MM.1S (cell line): ENCODE data around the gene PPP3R1.
A peak's percentile ranks its signal among the peaks of the same experiment; 100 is the strongest.

Experiments used
- DNase-seq: peaks from one replicate; pipeline ENCODE4 v3.0.0-alpha.2; 2015
- H2AFZ ChIP-seq: fragments of 300-600 bp; sonication (generic); 2 replicates; pipeline ENCODE4 v1.6.0; 2016; ENCODE audit warnings: antibody characterized with exemption, low read length
- H3F3A ChIP-seq: fragments of 300-600 bp; sonication (generic); 2 replicates; pipeline ENCODE4 v1.6.1; 2016; ENCODE audit warnings: mild to moderate bottlenecking, antibody characterized with exemption, low read length, moderate library complexity, mixed read lengths; ENCODE audit not compliant: insufficient read depth
- H3K27ac ChIP-seq: fragments of 300-600 bp; sonication (generic); 2 replicates; pipeline ENCODE4 v1.5.1; 2016; ENCODE audit warnings: mild to moderate bottlenecking, low read length
- H3K27me3 ChIP-seq: fragments of 300-600 bp; sonication (generic); replicated peaks from 2 replicates; pipeline ENCODE4 v1.6.0; 2016; ENCODE audit warnings: low read length; ENCODE audit not compliant: insufficient read depth
- H3K36me3 ChIP-seq: fragments of 300-600 bp; sonication (generic); replicated peaks from 2 replicates; pipeline ENCODE4 v1.6.1; 2016; ENCODE audit warnings: mild to moderate bottlenecking, low read length, mixed read lengths; ENCODE audit not compliant: insufficient read depth
- H3K4me1 ChIP-seq: fragments of 300-600 bp; sonication (generic); 2 replicates; pipeline ENCODE4 v1.6.1; 2016; ENCODE audit warnings: low read length, mixed read lengths
- H3K4me2 ChIP-seq: fragments of 300-600 bp; sonication (generic); 2 replicates; pipeline ENCODE4 v1.6.0; 2016; ENCODE audit warnings: low read depth, low read length
- H3K4me3 ChIP-seq: fragments of 300-600 bp; sonication (generic); 2 replicates; pipeline ENCODE4 v1.5.1; 2016; ENCODE audit warnings: low read length, mixed read lengths
- H3K79me2 ChIP-seq: fragments of 300-600 bp; sonication (generic); 2 replicates; pipeline ENCODE4 v1.6.1; 2016; ENCODE audit warnings: mixed run types, low read length, mixed read lengths
- H3K9ac ChIP-seq: fragments of 300-600 bp; sonication (generic); 2 replicates; pipeline ENCODE4 v1.6.1; 2016; ENCODE audit warnings: low read length, mixed read lengths
- H3K9me2 ChIP-seq: fragments of 300-600 bp; sonication (generic); replicated peaks from 2 replicates; pipeline ENCODE4 v1.6.1; 2016; ENCODE audit warnings: mild to moderate bottlenecking, low read length, mixed read lengths; ENCODE audit not compliant: insufficient read depth
- H3K9me3 ChIP-seq: fragments of 300-600 bp; sonication (generic); replicated peaks from 2 replicates; pipeline ENCODE4 v1.6.1; 2016; ENCODE audit warnings: mild to moderate bottlenecking, low read length, mixed read lengths; ENCODE audit not compliant: insufficient read depth
- H4K20me1 ChIP-seq: fragments of 300-600 bp; sonication (generic); 2 replicates; pipeline ENCODE4 v1.6.1; 2016; ENCODE audit warnings: mild to moderate bottlenecking, low read length, moderate library complexity, mixed read lengths; ENCODE audit not compliant: insufficient read depth
- EZH2 ChIP-seq: fragments of 300-600 bp; sonication (generic); optimal IDR thresholded peaks from 2 replicates; pipeline ENCODE3; 2017; ENCODE audit warnings: low read depth, mild to moderate bottlenecking, antibody characterized with exemption, low read length, mixed read lengths
- EZH2phosphoT487 ChIP-seq: fragments of 300-600 bp; sonication (generic); IDR thresholded peaks from 2 replicates; pipeline ENCODE4 v1.6.1; 2018; ENCODE audit warnings: antibody characterized with exemption, low read length
- TF ChIP-seq, protein P1 (sequence below): fragments of 300-600 bp; sonication (generic); IDR thresholded peaks from 2 replicates; pipeline ENCODE4 v1.5.1; 2016; ENCODE audit warnings: antibody characterized with exemption, low read length, mixed read lengths

Gene PPP3R1

DNA sequence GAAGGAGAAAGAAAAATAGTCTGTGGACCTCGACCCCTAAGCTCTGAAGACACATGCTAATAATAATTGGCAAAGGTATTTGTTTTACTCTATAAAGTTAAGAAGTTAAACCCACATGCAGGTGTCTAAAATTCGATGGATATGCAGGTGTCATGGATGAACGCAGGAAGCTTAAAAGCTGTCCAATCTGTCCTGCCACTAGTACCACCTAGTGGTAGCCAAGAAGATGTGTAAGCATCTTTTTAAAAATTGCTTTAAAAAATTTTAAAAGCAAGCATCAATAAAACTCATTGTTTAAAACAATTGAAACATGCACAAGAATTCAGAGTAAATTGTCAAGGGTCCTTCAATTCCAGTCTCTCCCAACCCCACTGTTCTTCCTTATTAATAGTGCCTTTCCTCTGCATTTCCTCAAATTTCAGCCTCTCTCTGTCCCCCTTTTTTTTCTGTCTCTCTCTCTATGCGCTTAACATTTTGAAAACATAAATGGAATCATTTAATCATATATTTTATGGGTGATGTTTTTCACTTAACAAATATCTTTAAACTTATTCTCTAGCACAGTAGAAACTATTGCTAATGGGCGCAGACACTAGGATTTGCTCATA is 30.6 kb upstream of the PPP3R1 start:
- Histone ChIP-seq H3F3A (no peaks in the 10 kb centered on the region), H3K9me2 (no peaks in the 10 kb centered on the region), H2AFZ (no peak overlapping the region), H3K27ac (no peak overlapping the region), H3K4me3 (no peak overlapping the region), H3K9me3 (no peaks in the 10 kb centered on the region), H3K9ac (no peak overlapping the region), H3K79me2 (no peaks in the 10 kb centered on the region), H3K4me1 (peaks cover 8% of the 10 kb centered on the region), H3K4me2 (no peak overlapping the region), H4K20me1 (no peaks in the 10 kb centered on the region), H3K27me3 (no peaks in the 10 kb centered on the region), H3K36me3 (no peaks in the 10 kb centered on the region)
- no peak for TF ChIP-seq EZH2
- TF ChIP-seq, protein P1, sequence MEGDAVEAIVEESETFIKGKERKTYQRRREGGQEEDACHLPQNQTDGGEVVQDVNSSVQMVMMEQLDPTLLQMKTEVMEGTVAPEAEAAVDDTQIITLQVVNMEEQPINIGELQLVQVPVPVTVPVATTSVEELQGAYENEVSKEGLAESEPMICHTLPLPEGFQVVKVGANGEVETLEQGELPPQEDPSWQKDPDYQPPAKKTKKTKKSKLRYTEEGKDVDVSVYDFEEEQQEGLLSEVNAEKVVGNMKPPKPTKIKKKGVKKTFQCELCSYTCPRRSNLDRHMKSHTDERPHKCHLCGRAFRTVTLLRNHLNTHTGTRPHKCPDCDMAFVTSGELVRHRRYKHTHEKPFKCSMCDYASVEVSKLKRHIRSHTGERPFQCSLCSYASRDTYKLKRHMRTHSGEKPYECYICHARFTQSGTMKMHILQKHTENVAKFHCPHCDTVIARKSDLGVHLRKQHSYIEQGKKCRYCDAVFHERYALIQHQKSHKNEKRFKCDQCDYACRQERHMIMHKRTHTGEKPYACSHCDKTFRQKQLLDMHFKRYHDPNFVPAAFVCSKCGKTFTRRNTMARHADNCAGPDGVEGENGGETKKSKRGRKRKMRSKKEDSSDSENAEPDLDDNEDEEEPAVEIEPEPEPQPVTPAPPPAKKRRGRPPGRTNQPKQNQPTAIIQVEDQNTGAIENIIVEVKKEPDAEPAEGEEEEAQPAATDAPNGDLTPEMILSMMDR, result peak; percentile 77
- DNase-seq, result peak; percentile 41

GRCh38 chr2:68280796-68281195 is 28.5 kb upstream of the PPP3R1 start:
- no peaks in the 10 kb centered on the region for H3K27me3 ChIP-seq
- H3K9ac ChIP-seq, result no peak overlapping the region
- H3K36me3 ChIP-seq, result no peaks in the 10 kb centered on the region
- no peaks in the 10 kb centered on the region for H3K79me2 ChIP-seq
- no peaks in the 10 kb centered on the region for H3K9me2 ChIP-seq
- no peak for DNase-seq
- no peak overlapping the region for H3K4me2 ChIP-seq
- H3K9me3 ChIP-seq, result no peaks in the 10 kb centered on the region
- H3K4me1 ChIP-seq, result no peaks in the 10 kb centered on the region
- H3F3A ChIP-seq, result no peaks in the 10 kb centered on the region
- H2AFZ ChIP-seq, result no peak overlapping the region
- no peak overlapping the region for H3K27ac ChIP-seq
- TF ChIP-seq EZH2phosphoT487 (no peak), EZH2 (no peak)
- TF ChIP-seq, protein P1, result no peak
- no peaks in the 10 kb centered on the region for H4K20me1 ChIP-seq
- H3K4me3 ChIP-seq, result no peak overlapping the region

- Histone ChIP-seq H3F3A (no peaks in the 10 kb centered on the region), H3K9me3 (no peaks in the 10 kb centered on the region), H4K20me1 (no peaks in the 10 kb centered on the region), H3K79me2 (no peaks in the 10 kb centered on the region), H3K27me3 (no peaks in the 10 kb centered on the region), H3K9ac (no peak overlapping the region), H3K9me2 (no peaks in the 10 kb centered on the region), H2AFZ (no peak overlapping the region), H3K4me3 (no peak overlapping the region), H3K36me3 (no peaks in the 10 kb centered on the region), H3K4me1 (no peaks in the 10 kb centered on the region), H3K4me2 (no peak overlapping the region), H3K27ac (no peak overlapping the region)
- DNase-seq, result no peak
- TF ChIP-seq, protein P1, result no peak
- TF ChIP-seq EZH2phosphoT487 (no peak), EZH2 (no peak)
Observed at GRCh38 chr2:68280348-68280747, 28.0 kb upstream of the PPP3R1 start.
